Measurements from ENCODE around the gene LSM7. TPM values are rescaled to one million over a fixed set of nuclear protein-coding genes. Genes with fewer than 3 reads are reported as not detected.
"Not testable (repeated sequence)": the region's sequence is repeated elsewhere in the genome, so short reads cannot be mapped to it uniquely, and the experiment has no call there.

Gene LSM7
- total RNA-seq, 1 donor = 111 TPM

GRCh38 chr19:2290441-2291184 is 37.8 kb downstream of the LSM7 start:
- Histone ChIP-seq H3K27me3 (ENCODE audit: insufficient read depth, low read length) (no peaks in the 10 kb centered on the region), H3K4me3 (ENCODE audit: low read length) (peak overlapping the region; percentile 55), H3K4me1 (ENCODE audit: insufficient read depth, low read length) (peaks cover 71% of the 10 kb centered on the region)

GRCh38 chr19:2289714-2290435 is 38.5 kb downstream of the LSM7 start:
- H3K27me3 ChIP-seq (ENCODE audit: insufficient read depth, low read length) = no peaks in the 10 kb centered on the region
- H3K4me3 ChIP-seq (ENCODE audit: low read length) = peak overlapping the region; percentile 55
- no peaks in the 10 kb centered on the region for H3K9me3 ChIP-seq (ENCODE audit: low read depth, low read length)
- peaks cover 67% of the 10 kb centered on the region for H3K4me1 ChIP-seq (ENCODE audit: insufficient read depth, low read length)

More at GRCh38 chr19:2290441-2291184, 37.8 kb downstream of the LSM7 start:
- H3K9me3 ChIP-seq (ENCODE audit: low read depth, low read length) = no peaks in the 10 kb centered on the region

GRCh38 chr19:2288818-2289713 is 39.3 kb downstream of the LSM7 start:
- H3K9me3 ChIP-seq (ENCODE audit: low read depth, low read length) = no peaks in the 10 kb centered on the region
- H3K4me3 ChIP-seq (ENCODE audit: low read length) = peak overlapping the region; percentile 17
- H3K27me3 ChIP-seq (ENCODE audit: insufficient read depth, low read length) = no peaks in the 10 kb centered on the region
- peaks cover 64% of the 10 kb centered on the region for H3K4me1 ChIP-seq (ENCODE audit: insufficient read depth, low read length)

- Histone ChIP-seq H3K27me3 (ENCODE audit: insufficient read depth, low read length) (no peaks in the 10 kb centered on the region), H3K4me1 (ENCODE audit: insufficient read depth, low read length) (peaks cover 64% of the 10 kb centered on the region), H3K4me3 (ENCODE audit: low read length) (no peak overlapping the region), H3K9me3 (ENCODE audit: low read depth, low read length) (no peaks in the 10 kb centered on the region)
Observed at GRCh38 chr19:2288338-2288817, 40.0 kb downstream of the LSM7 start.

- Histone ChIP-seq H3K4me3 (ENCODE audit: low read length) (no peak overlapping the region), H3K9me3 (ENCODE audit: low read depth, low read length) (no peaks in the 10 kb centered on the region), H3K4me1 (ENCODE audit: insufficient read depth, low read length) (peaks cover 67% of the 10 kb centered on the region), H3K27me3 (ENCODE audit: insufficient read depth, low read length) (no peaks in the 10 kb centered on the region)
Observed at GRCh38 chr19:2287585-2288337, 40.6 kb downstream of the LSM7 start.

- Histone ChIP-seq H3K4me3 (ENCODE audit: low read length) (no peak overlapping the region), H3K9me3 (ENCODE audit: low read depth, low read length) (no peaks in the 10 kb centered on the region), H3K27me3 (ENCODE audit: insufficient read depth, low read length) (no peaks in the 10 kb centered on the region), H3K4me1 (ENCODE audit: insufficient read depth, low read length) (peaks cover 67% of the 10 kb centered on the region)
Observed at GRCh38 chr19:2286402-2287140, 41.8 kb downstream of the LSM7 start.

GRCh38 chr19:2283835-2284507 is 44.4 kb downstream of the LSM7 start:
- Histone ChIP-seq H3K27me3 (ENCODE audit: insufficient read depth, low read length) (no peaks in the 10 kb centered on the region), H3K4me1 (ENCODE audit: insufficient read depth, low read length) (peaks cover 64% of the 10 kb centered on the region), H3K9me3 (ENCODE audit: low read depth, low read length) (no peaks in the 10 kb centered on the region), H3K4me3 (ENCODE audit: low read length) (no peak overlapping the region)

GRCh38 chr19:2282862-2283237 is 45.5 kb downstream of the LSM7 start:
- Histone ChIP-seq H3K27me3 (ENCODE audit: insufficient read depth, low read length) (no peaks in the 10 kb centered on the region), H3K4me1 (ENCODE audit: insufficient read depth, low read length) (peaks cover 53% of the 10 kb centered on the region), H3K9me3 (ENCODE audit: low read depth, low read length) (no peaks in the 10 kb centered on the region), H3K4me3 (ENCODE audit: low read length) (peak overlapping the region; percentile 43)

- H3K4me3 ChIP-seq (ENCODE audit: low read length) = peak within 1 kb of the TSS; percentile 43
- H3K9me3 ChIP-seq (ENCODE audit: low read depth, low read length) = no peaks in the 10 kb centered on the region
- H3K27me3 ChIP-seq (ENCODE audit: insufficient read depth, low read length) = no peaks in the 10 kb centered on the region
- H3K4me1 ChIP-seq (ENCODE audit: insufficient read depth, low read length) = peaks cover 47% of the 10 kb centered on the region
Observed at GRCh38 chr19:2282062-2282861, 46.1 kb downstream of the LSM7 start, which contains the start of gene PEAK3. Gene PEAK3 (minus strand): TSS chr19:2282175. CDS start chr19:2280931, 1,244 bp downstream.

GRCh38 chr19:2281265-2282061 is 46.9 kb downstream of the LSM7 start:
- not testable (repeated sequence) for H3K27me3 ChIP-seq (ENCODE audit: insufficient read depth, low read length); H3K9me3 ChIP-seq (ENCODE audit: low read depth, low read length)
- Histone ChIP-seq H3K4me3 (ENCODE audit: low read length) (peak overlapping the region; percentile 43), H3K4me1 (ENCODE audit: insufficient read depth, low read length) (peaks cover 40% of the 10 kb centered on the region)

GRCh38 chr19:2280633-2281264 is 47.6 kb downstream of the LSM7 start:
- Histone ChIP-seq H3K27me3 (ENCODE audit: insufficient read depth, low read length) (no peaks in the 10 kb centered on the region), H3K4me3 (ENCODE audit: low read length) (no peak overlapping the region), H3K4me1 (ENCODE audit: insufficient read depth, low read length) (peaks cover 39% of the 10 kb centered on the region), H3K9me3 (ENCODE audit: low read depth, low read length) (no peaks in the 10 kb centered on the region)

All from mononuclear cell (primary cell).